Esophagus muscularis mucosa (tissue), 4 donors: ENCODE data around the gene ULK3.

Experiments used
- CTCF ChIP-seq, 3 experiments: fragments of 200-600 bp in 2 of 3; fragments of 450-650 bp in 1 of 3; sonication (generic) in 2 of 3; IDR thresholded peaks; one replicate each; pipeline ENCODE4 v1.5.1; 2017 to 2019; ENCODE audit warnings: antibody characterized with exemption in 3 of 3, mild to moderate bottlenecking in 2 of 3, moderate library complexity in 1 of 3
- EP300 ChIP-seq: sonication (generic); formaldehyde crosslinking; IDR thresholded peaks from one replicate; pipeline ENCODE4 v1.6.1; 2017; ENCODE audit warnings: antibody characterized with exemption
- POLR2A ChIP-seq: fragments of 450-650 bp; IDR thresholded peaks from one replicate; pipeline ENCODE4 v1.6.1; 2017; ENCODE audit warnings: antibody characterized with exemption, moderate library complexity, mild to moderate bottlenecking, low read depth
- POLR2AphosphoS5 ChIP-seq, 2 donors: sonication (generic); formaldehyde crosslinking; IDR thresholded peaks; one replicate each; pipeline ENCODE4 v1.6.1; 2017; ENCODE audit warnings: antibody characterized with exemption in 2 of 2

DNA sequence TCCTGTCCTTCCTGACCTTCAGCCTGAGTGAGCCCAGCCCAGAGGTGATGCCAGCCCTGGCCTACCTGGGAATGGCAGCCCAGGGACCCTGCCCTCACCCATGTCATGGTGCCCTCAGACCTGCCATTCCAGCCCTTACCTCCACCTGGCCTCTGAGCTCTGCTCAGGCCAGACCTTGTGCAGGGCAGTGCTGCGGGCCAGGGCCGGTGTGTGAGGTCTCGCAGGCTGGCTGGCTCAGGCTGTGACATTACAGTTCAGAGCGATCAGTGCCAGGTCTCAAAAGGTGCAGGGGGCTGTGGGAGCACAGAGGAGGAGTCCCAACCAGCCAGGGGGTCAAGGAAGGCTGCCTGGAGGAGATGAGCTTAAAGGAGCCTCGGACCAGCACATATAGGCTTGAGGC, 22.9 kb downstream of the ULK3 start:
- TF ChIP-seq CTCF (IDR thresholded peaks at IDR 0.05) = no peak
- TF ChIP-seq EP300 = no peak
- no peak for TF ChIP-seq POLR2AphosphoS5 (IDR thresholded peaks at IDR 0.05)
- TF ChIP-seq POLR2A = no peak
